Esophagus (tissue), 2 donors: ENCODE results near the gene LRRC58. TPM values are rescaled to one million over a fixed set of nuclear protein-coding genes. Genes with fewer than 3 reads are reported as not detected.

Experiments
- H3K27ac ChIP-seq, 2 donors: one replicate each; pipeline ENCODE4 v1.5.1; 2013; ENCODE audit warnings: low read depth in 2 of 2, mild to moderate bottlenecking in 2 of 2, inconsistent platforms in 1 of 2, low read length in 1 of 2, moderate library complexity in 1 of 2
- H3K27me3 ChIP-seq, 2 donors: one replicate each; pipeline ENCODE4 v1.6.1; 2013; ENCODE audit warnings: low read length in 2 of 2, control low read depth in 1 of 2, mild to moderate bottlenecking in 1 of 2; ENCODE audit not compliant: insufficient read depth in 2 of 2, control insufficient read depth in 1 of 2
- H3K36me3 ChIP-seq, 2 donors: one replicate each; pipeline ENCODE4 v1.6.1; 2013; ENCODE audit warnings: low read length in 1 of 2; ENCODE audit not compliant: control insufficient read depth in 2 of 2, insufficient read depth in 2 of 2
- H3K4me1 ChIP-seq, 2 donors: one replicate each; pipeline ENCODE4 v1.6.1; 2013; ENCODE audit warnings: low read length in 1 of 2; ENCODE audit not compliant: control insufficient read depth in 2 of 2, insufficient read depth in 2 of 2
- H3K4me3 ChIP-seq, 2 donors: one replicate each; pipeline ENCODE4 v1.5.1; 2013; ENCODE audit warnings: low read length in 2 of 2, mild to moderate bottlenecking in 2 of 2, low read depth in 1 of 2, moderate library complexity in 1 of 2
- H3K9me3 ChIP-seq, 2 donors: one replicate each; pipeline ENCODE4 v1.6.1; 2013; ENCODE audit warnings: mild to moderate bottlenecking in 2 of 2, low read depth in 1 of 2, low read length in 1 of 2, moderate library complexity in 1 of 2; ENCODE audit not compliant: control insufficient read depth in 2 of 2, insufficient read depth in 1 of 2
- WGBS, 2 donors: extraction: QIAGEN DNeasy Blood & Tissue Kit; methylation state at CpG; one replicate each; pipeline ENCODE4 v1.1.7; 2013; 5-methylcytosine and 5-hydroxymethylcytosine counted together
- polyA plus RNA-seq, 2 donors: library from polyadenylated mRNA; stranded (reverse); fragments of 200-250 nt; gene quantifications; one replicate each; pipeline ENCODE4 v1.2.3, GENCODE V29; 2013
- donor health status: healthy with polysubstance abuse.
- donor health status: Bipolar disorder and iron deficiency.

LRRC58 gene
- polyA plus RNA-seq, 2 donors: 2.7 to 5.0 TPM

- WGBS, 2 donors: 62 to 72% methylated on average over 3 of the region's 3 CpGs
- no peaks in the 10 kb centered on the region for H3K36me3 ChIP-seq
- no peak overlapping the region for H3K27ac ChIP-seq
- no peaks in the 10 kb centered on the region for H3K4me1 ChIP-seq
- no peaks in the 10 kb centered on the region for H3K9me3 ChIP-seq
- no peak overlapping the region for H3K4me3 ChIP-seq
- H3K27me3 ChIP-seq: no peaks in the 10 kb centered on the region
These were observed 19.0 kb upstream of the LRRC58 start for GRCh38 chr3:120368172-120368571.

GRCh38 chr3:120364821-120365220 is 15.7 kb upstream of the LRRC58 start:
- no peaks in the 10 kb centered on the region for H3K4me1 ChIP-seq
- WGBS, 2 donors: 16 to 29% methylated on average over 1 of the region's 1 CpG

GRCh38 chr3:120364101-120364500 is 14.9 kb upstream of the LRRC58 start:
- no peaks in the 10 kb centered on the region for H3K4me1 ChIP-seq
- no peak overlapping the region for H3K27ac ChIP-seq
- no peak overlapping the region for H3K4me3 ChIP-seq
- H3K27me3 ChIP-seq: no peaks in the 10 kb centered on the region
- H3K9me3 ChIP-seq: no peaks in the 10 kb centered on the region
- WGBS, 2 donors: 50 to 70% methylated on average over 1 of the region's 1 CpG
- no peaks in the 10 kb centered on the region for H3K36me3 ChIP-seq

More at GRCh38 chr3:120364821-120365220, 15.7 kb upstream of the LRRC58 start:
- Histone ChIP-seq H3K9me3 (no peaks in the 10 kb centered on the region), H3K4me3 (no peak overlapping the region), H3K36me3 (no peaks in the 10 kb centered on the region), H3K27me3 (no peaks in the 10 kb centered on the region), H3K27ac (no peak overlapping the region)

- Histone ChIP-seq H3K4me1 (no peaks in the 10 kb centered on the region), H3K36me3 (no peaks in the 10 kb centered on the region), H3K4me3 (no peak overlapping the region), H3K27me3 (no peaks in the 10 kb centered on the region), H3K9me3 (no peaks in the 10 kb centered on the region), H3K27ac (no peak overlapping the region)
These were observed 8.7 kb upstream of the LRRC58 start for GRCh38 chr3:120357807-120358206.

GRCh38 chr3:120355486-120355885 is 6.3 kb upstream of the LRRC58 start:
- H3K4me3 ChIP-seq: no peak overlapping the region
- H3K27ac ChIP-seq: no peak overlapping the region
- no peaks in the 10 kb centered on the region for H3K27me3 ChIP-seq
- H3K36me3 ChIP-seq: no peaks in the 10 kb centered on the region
- no peaks in the 10 kb centered on the region for H3K4me1 ChIP-seq
- no peaks in the 10 kb centered on the region for H3K9me3 ChIP-seq
- WGBS, 2 donors: 71 to 81% methylated on average over 1 of the region's 1 CpG

GRCh38 chr3:120353463-120353862 is 4.3 kb upstream of the LRRC58 start:
- Histone ChIP-seq H3K27ac (no peak overlapping the region), H3K4me1 (no peaks in the 10 kb centered on the region), H3K36me3 (no peaks in the 10 kb centered on the region), H3K9me3 (no peaks in the 10 kb centered on the region), H3K4me3 (no peak overlapping the region), H3K27me3 (no peaks in the 10 kb centered on the region)

GRCh38 chr3:120352017-120352416 is 2.9 kb upstream of the LRRC58 start:
- no peak overlapping the region for H3K27ac ChIP-seq
- no peaks in the 10 kb centered on the region for H3K27me3 ChIP-seq
- 90 to 94% methylated on average over 4 of the region's 4 CpGs for WGBS, 2 donors

GRCh38 chr3:120350401-120350941 is 1.3 kb upstream of the LRRC58 start:
- Histone ChIP-seq H3K4me3 (no peak overlapping the region), H3K9me3 (no peaks in the 10 kb centered on the region), H3K27me3 (no peaks in the 10 kb centered on the region), H3K36me3 (no peaks in the 10 kb centered on the region), H3K4me1 (no peaks in the 10 kb centered on the region), H3K27ac (no peak overlapping the region)
- WGBS, 2 donors: 44 to 47% methylated on average over 8 of the region's 8 CpGs

More at GRCh38 chr3:120352017-120352416, 2.9 kb upstream of the LRRC58 start:
- H3K36me3 ChIP-seq: no peaks in the 10 kb centered on the region
- H3K9me3 ChIP-seq: no peaks in the 10 kb centered on the region
- H3K4me1 ChIP-seq: no peaks in the 10 kb centered on the region
- no peak overlapping the region for H3K4me3 ChIP-seq

GRCh38 chr3:120349855-120350125 is 636 bp upstream of the LRRC58 start:
- Histone ChIP-seq H3K27ac (peak overlapping the region; percentile 93 to 94), H3K27me3 (no peaks in the 10 kb centered on the region), H3K9me3 (no peaks in the 10 kb centered on the region), H3K4me1 (no peaks in the 10 kb centered on the region), H3K4me3 (peak overlapping the region; percentile 64 to 85), H3K36me3 (no peaks in the 10 kb centered on the region)
- WGBS, 2 donors: 3 to 7% methylated on average over 6 of the region's 6 CpGs

- peak overlapping the region; percentile 64 to 85 for H3K4me3 ChIP-seq
- no peaks in the 10 kb centered on the region for H3K36me3 ChIP-seq
- H3K4me1 ChIP-seq: no peaks in the 10 kb centered on the region
- no peaks in the 10 kb centered on the region for H3K27me3 ChIP-seq
- WGBS, 2 donors: 2% methylated on average over 36 to 41 of the region's 41 CpGs
- H3K27ac ChIP-seq: peak overlapping the region; percentile 93 to 94
- H3K9me3 ChIP-seq: no peaks in the 10 kb centered on the region
These were observed 826 bp downstream of the LRRC58 start for GRCh38 chr3:120348065-120348990.
